GM19438 (cell line): Measurements from ENCODE around the gene MAP3K8.
A peak's percentile ranks its signal among the peaks of the same experiment; 100 is the strongest.

Experiments used
- ATAC-seq: cut with Tn5 transposase; IDR thresholded peaks from one replicate; pipeline ENCODE4 v1.9.1; 2021; ENCODE audit warnings: low read depth; ENCODE audit not compliant: unreplicated experiment

MAP3K8 gene

DNA sequence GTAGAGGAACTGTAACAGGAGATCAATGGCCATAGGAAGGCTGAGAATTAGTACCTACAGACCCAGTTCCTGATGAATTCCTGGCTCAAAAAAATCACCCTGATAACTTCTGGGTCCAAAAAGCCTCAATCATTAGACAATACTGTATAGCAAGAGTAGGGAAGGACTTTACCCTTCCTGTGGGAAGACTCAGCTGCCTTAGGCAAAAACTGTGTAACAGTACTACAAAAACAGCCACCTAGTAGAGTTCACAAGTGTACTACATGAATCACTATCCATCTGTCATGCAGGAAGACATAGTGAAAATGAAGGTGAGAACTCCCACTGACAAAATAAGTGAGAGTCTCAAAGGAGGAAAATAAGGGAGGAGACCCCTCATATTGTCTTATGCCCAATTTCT, 47.6 kb downstream of the MAP3K8 start:
- no peak for ATAC-seq

DNA sequence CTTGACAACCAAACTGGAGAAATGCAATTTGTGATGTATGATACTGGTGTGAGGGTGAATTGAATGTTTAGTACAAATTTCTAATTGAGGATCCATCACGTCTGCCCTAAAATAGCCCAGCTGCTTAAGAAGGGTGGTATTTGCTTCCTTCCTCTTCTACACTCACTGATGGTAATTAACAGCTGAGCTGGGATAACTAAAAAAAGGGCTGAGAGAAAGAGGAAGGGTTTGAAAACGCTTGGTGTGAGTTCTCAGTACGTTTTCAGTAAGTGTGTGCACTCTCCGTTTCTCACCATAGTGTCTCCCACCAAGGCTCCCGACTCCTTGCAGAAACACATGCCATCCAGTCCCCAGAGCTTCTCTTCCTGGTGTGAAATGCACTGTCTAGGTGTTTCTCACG, 54.3 kb downstream of the MAP3K8 start:
- no peak for ATAC-seq

DNA sequence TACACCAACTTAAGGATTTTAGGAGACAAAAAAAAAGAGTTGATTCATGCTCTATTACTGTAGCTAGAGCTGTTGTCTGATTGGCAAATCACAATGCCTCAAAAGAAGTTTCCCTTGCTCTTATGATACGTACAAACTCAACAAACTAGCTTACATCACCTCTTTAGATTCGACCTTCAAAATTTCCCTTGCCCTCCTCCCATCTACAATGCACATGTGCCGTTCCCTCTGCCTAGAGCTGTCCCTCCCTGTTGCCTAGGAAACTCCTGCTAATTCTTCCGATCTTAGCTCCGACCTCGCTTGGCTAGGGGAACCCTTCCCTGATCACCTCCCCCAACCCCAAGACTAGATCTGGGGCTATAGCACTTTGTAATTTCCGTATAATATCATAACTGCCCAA, 55.4 kb downstream of the MAP3K8 start:
- no peak for ATAC-seq

DNA sequence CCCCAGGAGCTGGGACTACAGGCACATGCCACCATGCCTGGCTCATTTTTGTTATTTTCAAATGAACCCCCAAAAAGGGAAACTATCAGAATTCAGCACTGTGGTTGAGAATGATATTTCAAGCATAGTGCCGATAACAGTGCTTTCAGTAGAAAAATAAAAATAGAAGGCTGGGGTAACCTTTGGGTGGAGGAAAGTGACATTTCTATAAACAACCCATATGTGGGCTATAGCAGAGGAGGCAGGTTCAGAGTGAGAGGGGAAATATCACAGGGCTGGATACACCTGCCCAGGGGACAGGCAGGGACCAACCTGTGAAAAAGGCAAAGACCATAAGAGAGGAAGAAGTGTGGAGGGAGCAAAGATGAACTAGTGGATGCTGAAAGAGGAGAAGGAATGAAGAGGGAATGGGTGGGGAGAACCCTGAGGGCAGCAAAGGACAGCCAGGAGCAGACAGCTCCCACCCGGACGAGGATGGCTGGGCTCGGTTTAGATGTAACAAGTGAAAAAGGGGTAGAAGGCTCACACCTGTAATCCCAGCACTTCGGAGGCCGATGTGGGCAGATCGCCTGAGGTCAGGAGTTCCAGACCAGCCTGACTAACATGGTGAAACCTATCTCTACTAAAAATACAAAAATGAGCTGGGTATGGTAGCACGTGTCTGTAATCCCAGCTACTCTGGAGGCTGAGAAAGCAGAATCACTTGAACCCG, 56.5 kb downstream of the MAP3K8 start:
- no peak for ATAC-seq

DNA sequence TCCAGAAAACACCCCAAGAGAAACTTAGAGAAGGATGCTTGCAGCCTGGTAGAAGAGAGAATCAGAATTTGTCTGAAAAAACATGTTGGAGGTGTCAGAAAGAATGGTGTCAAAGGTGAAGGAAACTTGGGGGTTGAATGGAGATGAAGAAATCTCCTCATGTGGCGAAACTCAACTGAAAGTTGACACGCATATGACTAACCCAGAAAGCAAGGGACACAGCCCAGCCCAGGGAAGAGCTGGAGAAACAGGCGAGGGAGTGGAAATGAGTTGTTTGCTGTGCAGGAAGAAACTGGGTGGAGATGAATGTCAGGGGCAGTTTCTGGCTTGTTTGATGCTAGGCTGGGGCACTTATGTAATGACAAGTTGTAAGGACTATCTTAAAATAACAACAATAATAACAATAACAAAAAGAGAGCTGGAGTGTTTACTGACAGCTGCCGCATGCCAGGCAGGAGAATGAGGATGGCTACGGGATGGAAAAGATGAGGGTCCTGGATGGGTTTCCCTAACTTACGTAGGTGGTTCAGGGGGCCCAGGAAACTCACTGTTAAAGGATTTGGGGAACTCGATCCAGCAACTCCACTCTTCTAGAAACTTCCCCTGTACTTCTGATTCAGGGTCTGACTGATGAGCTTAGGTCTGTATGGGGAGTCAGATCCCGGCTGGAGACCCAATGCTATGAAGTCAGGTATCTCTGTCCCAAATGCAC, 57.4 kb downstream of the MAP3K8 start:
- ATAC-seq: no peak

DNA sequence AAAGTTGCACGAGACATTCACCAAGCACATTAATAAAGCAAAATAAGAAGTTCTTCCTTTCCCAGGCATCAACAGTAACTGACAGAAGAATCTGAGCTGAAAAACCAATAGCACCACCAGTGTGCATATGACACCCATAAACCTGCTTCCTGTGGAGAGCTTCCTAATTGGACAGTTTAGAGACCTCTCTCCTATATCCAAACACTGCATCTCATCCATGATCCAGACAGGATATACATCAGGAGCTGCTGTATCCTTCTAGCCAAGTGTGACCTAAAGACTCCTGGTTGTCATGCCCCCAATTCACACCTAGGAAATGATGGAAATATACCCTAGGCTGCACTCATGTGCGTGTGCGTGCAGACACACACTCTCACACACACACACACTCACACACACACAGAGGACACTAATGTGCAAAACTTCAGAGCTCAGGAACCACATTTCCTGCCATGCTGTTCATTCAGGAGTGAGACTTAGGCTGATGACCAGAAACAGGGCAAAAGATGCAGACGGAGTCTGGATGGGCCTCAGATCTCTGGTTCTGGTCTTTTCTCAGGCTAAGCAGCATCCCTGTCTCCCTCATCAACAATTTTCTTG, 58.0 kb downstream of the MAP3K8 start:
- ATAC-seq: no peak

DNA sequence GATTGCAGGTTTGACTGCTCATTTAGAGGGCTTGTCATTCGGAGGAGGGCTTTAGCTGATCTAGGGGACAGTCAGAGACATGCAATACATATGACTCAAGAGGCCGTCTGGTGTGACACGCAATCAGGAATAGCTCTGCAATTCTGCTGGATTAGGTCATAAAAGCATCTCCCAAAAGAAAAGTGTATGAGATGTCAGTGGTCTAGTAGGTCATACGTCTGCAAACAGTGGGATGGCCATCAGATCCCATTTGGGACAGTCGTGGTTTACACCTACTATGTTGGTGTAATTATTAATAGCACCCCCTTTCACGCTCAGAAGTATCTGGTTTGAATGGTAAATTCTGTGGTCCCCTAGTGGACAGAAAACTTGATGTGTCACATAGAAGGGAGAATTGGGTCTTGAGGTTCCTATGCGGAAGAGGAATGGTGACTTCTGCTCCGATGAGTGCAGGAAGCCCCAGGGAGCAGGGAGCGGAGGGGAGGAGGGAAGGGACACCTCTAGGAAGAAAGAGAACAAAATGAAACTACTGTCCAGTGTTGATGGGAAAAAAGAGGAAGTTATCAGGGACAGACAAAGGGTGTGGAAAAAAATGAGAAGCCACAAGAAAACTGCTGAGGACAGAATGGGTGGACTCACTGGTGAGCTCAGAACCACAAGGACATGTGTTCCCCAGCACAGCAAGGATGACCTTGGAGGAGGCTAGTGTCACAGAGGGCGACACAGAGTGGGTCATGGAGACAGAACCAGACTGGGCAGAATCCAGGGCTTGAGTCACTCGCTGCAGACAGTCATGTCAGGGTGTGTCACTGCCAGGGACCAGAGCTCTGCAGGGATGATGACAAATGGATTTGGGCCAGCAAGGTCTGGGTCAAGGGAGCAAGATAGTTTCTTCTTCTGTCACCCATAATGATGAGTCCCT, 59.9 kb downstream of the MAP3K8 start:
- ATAC-seq: no peak

DNA sequence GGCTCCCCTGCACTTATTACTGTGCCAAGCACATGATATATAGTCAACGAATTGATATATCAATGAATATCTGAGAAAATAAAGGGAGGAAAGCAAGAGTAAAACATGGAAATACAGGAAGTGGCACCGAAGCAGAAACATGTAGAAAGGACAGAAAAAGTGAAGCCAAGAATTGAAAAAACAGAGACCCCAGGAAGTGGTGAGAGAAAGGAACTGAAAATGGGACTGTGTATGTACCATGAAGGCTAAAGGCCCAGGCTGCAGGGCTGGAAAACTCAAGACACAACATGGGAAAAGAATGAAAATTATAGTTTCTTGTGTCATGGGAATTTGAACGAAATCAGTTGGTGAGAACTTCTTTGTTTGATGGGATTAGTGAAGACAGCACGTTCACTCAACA, 60.6 kb downstream of the MAP3K8 start:
- ATAC-seq: no peak

DNA sequence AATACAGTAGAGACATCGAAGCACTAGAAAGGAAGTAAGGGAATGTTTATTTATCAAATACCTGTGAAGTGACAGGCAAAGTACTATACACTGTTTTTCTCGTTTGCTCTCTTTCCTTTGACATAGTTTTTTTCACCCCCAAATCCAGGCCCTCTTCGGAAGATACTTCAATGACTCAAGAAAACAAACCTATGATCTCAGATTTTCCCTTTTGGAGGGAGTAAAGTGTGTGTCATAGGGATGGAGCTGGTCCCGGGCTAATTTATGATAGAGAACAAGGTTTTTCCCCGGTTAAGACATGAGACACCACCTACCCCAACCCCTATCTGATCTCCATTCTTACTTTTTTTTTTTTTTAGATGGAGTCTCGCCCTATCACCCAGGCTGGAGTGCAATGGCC, 61.7 kb downstream of the MAP3K8 start:
- no peak for ATAC-seq

DNA sequence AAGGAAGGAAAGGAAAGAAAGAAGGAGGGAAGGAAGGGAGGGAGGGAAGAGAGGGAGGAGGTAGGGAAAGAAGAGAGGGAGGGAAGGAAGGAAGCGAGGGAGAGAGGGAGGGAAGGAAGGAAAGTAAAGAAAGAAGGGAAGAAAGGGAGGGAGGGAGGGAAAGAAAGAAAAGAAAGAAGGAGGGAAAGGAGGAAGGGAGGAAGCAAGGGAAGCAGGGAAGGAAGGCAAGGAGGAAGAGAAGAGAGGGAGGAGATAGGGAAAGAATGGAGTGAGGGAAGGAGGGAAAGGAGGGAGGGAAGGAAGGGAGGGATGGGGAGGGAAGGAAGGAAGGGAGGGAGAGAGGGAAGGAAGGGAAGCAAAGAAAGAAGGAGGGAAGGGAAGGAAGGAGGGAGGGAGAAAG, 65.8 kb downstream of the MAP3K8 start:
- ATAC-seq: no peak

DNA sequence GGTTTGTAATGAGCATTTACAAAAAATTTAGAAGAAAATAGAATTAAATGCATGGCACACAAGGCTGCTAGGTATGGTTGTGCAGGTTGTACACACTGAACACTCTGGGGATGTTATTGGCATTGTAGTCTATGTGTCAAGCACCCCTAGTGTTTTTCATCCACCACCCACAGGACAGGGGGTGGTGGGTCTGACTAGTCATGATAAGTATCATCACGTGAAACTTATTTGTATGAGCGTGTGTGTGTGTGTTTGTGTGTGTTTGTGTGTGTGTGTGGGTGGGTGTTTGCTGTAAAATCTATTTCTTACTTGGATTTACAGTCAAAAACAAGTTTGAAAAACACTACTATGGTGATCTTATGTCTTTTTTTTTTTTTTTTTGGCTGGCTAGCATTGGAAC, 66.5 kb downstream of the MAP3K8 start:
- no peak for ATAC-seq

DNA sequence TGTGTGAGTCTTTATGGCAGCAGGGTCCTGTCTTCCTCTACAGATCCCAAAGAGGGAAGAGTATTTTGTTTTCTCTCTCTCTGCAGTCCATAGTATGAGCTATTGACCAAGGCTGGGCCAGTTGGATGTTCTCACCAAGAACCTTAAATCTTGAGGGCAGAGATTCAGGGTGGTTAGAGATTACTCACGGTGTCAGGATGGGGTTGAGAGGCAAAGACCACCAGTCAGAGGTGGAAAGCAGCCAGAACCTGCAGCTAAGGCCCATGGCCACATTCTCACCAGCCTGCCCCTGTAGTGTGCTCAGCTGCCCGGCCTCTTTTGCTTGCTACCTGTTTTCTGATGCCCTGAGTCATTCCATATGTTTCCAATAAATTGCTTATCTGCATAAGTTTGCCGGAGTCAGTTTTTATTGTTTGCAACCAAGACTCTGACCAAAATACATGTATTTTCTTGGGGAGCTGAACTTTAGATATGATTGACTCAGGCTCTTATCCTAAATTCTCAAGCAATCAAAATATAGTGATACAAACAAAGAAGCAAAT, 67.0 kb downstream of the MAP3K8 start:
- ATAC-seq: no peak

DNA sequence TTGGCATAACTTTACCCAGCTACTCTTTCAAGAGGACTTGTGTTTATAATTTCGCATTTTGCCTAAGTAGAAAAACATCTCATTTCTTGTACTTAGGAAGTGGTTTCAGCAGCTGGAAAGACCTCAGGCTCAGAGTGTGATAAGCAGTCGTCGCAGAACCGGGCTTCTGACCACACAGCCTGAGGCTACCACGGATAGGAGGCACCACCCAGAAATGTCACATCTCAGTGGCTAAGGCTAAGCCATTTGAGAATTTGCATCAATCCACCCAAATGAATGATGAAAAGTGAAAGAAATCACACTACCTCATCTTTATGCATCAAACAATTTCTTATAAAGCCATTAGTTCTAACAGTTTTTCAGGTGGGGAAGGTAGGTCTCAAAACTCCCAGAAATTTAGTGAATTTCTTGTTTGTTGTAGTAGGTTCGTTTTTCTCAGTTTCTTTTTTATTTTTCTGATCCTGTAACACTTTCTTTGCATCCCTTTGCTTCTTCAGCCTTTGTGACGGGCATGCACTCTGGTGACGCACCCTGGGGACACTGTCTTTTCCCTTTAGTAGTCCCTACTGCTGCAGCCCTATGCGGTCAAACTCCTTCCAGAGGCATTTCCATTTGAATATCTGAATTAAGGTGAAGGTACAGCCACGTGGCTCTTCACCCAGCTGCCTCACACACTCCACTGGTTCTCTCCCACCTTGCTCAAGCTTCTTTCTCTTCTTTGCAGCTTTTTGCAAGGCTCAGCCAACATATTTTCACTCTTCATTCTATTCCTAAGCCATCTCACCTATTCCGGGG, 68.5 kb downstream of the MAP3K8 start:
- ATAC-seq: peak; percentile 70

DNA sequence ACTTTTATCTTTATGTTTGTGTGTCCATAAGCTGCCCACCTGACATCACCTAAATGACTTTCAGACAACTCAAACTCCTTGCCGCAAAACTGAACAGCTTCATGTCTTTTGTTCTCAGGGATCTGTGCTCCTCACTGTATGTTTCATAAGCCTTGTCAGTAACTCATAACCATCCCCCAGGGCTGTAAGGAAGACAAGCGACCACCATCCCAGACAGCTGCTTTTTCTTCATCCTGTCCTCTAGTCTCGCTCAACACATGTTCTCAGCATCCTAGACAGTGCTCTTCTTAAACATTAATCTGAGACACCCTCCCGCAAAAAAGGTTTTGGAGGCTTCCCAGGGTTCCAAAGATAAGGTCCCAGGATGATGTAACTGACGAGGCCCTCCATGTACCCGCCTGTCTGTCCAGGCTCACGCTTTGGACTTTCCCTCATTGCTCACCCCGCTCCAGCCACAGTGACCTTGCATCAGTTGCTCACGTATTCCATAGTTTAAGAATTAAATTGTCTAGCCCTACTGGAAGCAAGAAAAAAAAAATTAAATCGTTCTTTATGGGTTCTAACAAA, 69.8 kb downstream of the MAP3K8 start:
- ATAC-seq: no peak

DNA sequence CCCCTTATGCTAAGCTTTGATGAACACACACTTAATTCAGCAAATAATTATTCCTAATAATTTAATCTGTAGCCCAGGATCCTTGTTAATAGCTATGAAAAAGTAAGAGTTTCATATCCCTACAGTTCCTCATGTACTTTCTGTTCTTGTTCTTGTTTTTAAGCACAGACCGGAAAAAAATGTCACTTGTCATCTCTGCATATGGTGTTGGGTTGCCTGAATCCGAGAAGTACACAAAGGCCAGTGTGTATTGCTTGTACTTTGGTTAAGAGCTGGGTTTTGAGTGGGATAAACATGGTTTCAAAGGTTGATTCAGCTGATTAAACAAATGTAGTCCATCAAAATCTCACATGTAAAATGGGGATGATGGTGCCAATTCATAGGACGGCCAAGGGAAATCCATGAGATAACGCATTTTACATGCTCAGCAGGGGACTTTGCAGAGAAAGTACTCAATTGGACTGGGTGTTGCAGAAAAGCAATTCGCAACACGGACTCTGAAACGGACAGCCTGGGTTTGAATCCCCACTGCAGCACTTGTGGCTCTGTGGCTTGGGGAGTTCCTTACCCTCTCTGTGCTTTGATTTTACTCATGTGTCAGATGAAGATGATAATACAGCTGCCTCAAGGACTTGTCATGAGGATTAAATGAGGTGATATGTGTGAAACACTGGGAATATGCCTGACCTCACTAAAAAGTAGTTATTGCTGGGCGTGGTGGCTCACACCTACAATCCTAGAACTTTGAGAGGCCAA, 71.7 kb downstream of the MAP3K8 start:
- ATAC-seq: no peak

DNA sequence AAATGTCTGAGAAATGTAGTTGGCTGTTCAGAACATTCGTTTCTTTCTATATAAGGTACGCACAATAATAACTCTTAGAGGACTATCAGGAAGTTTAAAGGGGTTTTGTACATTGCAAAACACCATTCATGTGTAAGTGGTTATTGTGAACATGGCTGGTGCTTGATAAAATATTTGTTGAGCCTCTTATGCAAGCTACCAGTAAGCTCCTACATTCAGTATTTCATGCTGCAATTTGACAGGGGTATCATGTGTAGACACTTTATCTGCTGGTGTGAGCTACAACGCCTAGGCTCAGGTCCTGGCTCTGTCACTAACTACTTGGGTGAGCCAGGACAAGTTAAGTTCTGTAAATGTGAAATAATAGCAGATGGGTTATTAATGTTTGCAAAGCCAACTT, 75.5 kb downstream of the MAP3K8 start:
- ATAC-seq: no peak

DNA sequence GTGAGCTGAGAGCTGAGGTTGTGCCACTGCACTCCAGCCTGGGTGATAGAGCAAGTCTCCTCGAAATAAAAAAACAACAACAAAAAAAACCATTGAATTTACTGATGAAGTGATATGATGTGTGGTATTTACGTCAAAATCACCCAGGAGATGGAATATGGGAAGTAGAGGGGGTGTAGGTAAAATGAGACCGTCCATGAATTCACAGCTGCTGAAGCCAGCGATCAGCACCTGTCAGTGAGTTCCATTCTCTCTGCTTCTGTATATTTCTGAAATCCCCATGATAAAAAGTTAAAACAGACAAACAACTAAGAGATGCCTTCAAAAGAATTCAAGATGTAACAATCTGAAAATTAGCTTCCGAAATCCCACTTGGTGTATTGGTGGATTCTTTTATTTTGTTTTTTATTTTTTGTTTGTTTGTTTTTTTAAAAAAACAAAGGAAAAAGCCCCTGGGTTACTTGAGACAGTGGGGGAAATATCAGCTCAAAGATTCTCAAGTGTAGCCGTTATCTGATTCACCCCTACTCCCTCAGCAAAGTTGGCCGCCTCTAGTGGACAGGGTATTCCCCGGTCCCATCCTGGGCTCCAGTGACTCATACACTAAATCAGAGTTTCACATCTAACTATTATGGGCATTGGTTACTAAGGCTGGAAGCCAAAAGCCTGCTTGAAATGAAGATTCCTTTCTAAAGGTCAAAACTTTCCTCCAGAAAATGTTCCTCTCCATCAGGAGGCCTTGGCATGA, 76.4 kb downstream of the MAP3K8 start:
- peak; percentile 86 for ATAC-seq
